IMR-90 (cell line): ENCODE data around the gene ABCB4. TPM values are rescaled to one million over a fixed set of nuclear protein-coding genes. Genes with fewer than 3 reads are reported as not detected.

Experiments
- ATAC-seq: fragments of 200-7000 bp; cut with Tn5 transposase; 2 replicates; pipeline ENCODE4 v1.9.1; 2020; ENCODE audit warnings: low read depth, mild to moderate bottlenecking, moderate library complexity
- BruUV-seq: library from RNA; stranded (reverse); fragments of 400-500 nt; replicated peaks from 2 replicates; lab custom pipeline; 2021; lab: Mats Ljungman, UMichigan
- CTCF ChIA-PET: fragments of 300-600 bp; formaldehyde crosslinking; extraction: SDS; loops from one replicate; lab custom pipeline; 2021; ENCODE audit warnings: antibody characterized with exemption; lab: Yijun Ruan, JAX
- POLR2A ChIA-PET: fragments of 300-600 bp; sonication (Branson Sonifier 250); formaldehyde crosslinking; loops from one replicate; lab custom pipeline; 2022; ENCODE audit warnings: antibody characterized with exemption; ENCODE audit not compliant: unreplicated experiment; lab: Charles Lee
- DNase-seq: peaks from one replicate; pipeline ENCODE4 v3.0.0; 2013
- H2AFZ ChIP-seq: replicated peaks from 2 replicates; pipeline ENCODE3; 2013; ENCODE audit warnings: low read length, mild to moderate bottlenecking; ENCODE audit not compliant: poor library complexity
- H2AK5ac ChIP-seq: 2 replicates; pipeline ENCODE4 v1.6.1; 2013; ENCODE audit warnings: low read depth, low read length, inconsistent platforms
- H2AK9ac ChIP-seq: replicated peaks from 2 replicates; pipeline ENCODE3; 2013; ENCODE audit warnings: mild to moderate bottlenecking, low read depth, low read length, moderate library complexity; ENCODE audit not compliant: poor library complexity
- H2BK120ac ChIP-seq: 2 replicates; pipeline ENCODE4 v1.6.1; 2013; ENCODE audit warnings: low read depth, low read length, inconsistent platforms
- H2BK15ac ChIP-seq: 3 replicates; pipeline ENCODE4 v1.6.1; 2013; ENCODE audit warnings: low read depth, low read length, inconsistent platforms
- H2BK20ac ChIP-seq: 2 replicates; pipeline ENCODE4 v1.6.1; 2013; ENCODE audit warnings: low read depth, mild to moderate bottlenecking, inconsistent platforms, low read length, moderate library complexity
- H2BK5ac ChIP-seq: 2 replicates; pipeline ENCODE4 v1.6.1; 2013; ENCODE audit warnings: mild to moderate bottlenecking, low read depth, low read length, inconsistent platforms; ENCODE audit not compliant: poor library complexity, severe bottlenecking
- H3K14ac ChIP-seq: replicated peaks from 2 replicates; pipeline ENCODE4 v1.6.1; 2013; ENCODE audit warnings: low read depth, low read length, inconsistent platforms
- H3K18ac ChIP-seq: 2 replicates; pipeline ENCODE4 v1.6.1; 2013; ENCODE audit warnings: low read depth, low read length, control low read depth
- H3K23ac ChIP-seq: 2 replicates; pipeline ENCODE4 v1.6.1; 2013; ENCODE audit warnings: low read depth, low read length, inconsistent platforms
- H3K27ac ChIP-seq: 2 replicates; pipeline ENCODE4 v1.5.1; 2013; ENCODE audit warnings: mild to moderate bottlenecking, control low read depth, low read length; ENCODE audit not compliant: insufficient read depth
- H3K27me3 ChIP-seq: 2 replicates; pipeline ENCODE4 v1.6.1; 2013; ENCODE audit warnings: low read length; ENCODE audit not compliant: control insufficient read depth, insufficient read depth
- H3K36me3 ChIP-seq: 2 replicates; pipeline ENCODE4 v1.6.1; 2013; ENCODE audit warnings: low read length, mixed read lengths; ENCODE audit not compliant: control insufficient read depth, insufficient read depth
- H3K4ac ChIP-seq: 2 replicates; pipeline ENCODE4 v1.6.1; 2013; ENCODE audit warnings: low read depth, low read length, inconsistent platforms
- H3K4me1 ChIP-seq: 2 replicates; pipeline ENCODE4 v1.6.1; 2013; ENCODE audit warnings: low read length, mixed read lengths; ENCODE audit not compliant: control insufficient read depth, insufficient read depth
- H3K4me2 ChIP-seq: 2 replicates; pipeline ENCODE4 v1.6.1; 2013; ENCODE audit warnings: low read depth, mild to moderate bottlenecking, control low read depth, low read length, moderate library complexity
- H3K4me3 ChIP-seq: 2 replicates; pipeline ENCODE4 v1.5.1; 2013; ENCODE audit warnings: low read depth, mild to moderate bottlenecking, control low read depth, low read length, moderate library complexity; ENCODE audit not compliant: insufficient read depth
- H3K56ac ChIP-seq: 2 replicates; pipeline ENCODE4 v1.6.1; 2013; ENCODE audit warnings: low read length, inconsistent platforms; ENCODE audit not compliant: insufficient read depth; ENCODE audit errors: extremely low read depth
- H3K79me1 ChIP-seq, 2 experiments: 2 replicates each; pipeline ENCODE4 v1.6.1; 2013; ENCODE audit warnings: low read length in 2 of 2, inconsistent platforms in 1 of 2, low read depth in 1 of 2
- H3K9ac ChIP-seq: 2 replicates; pipeline ENCODE4 v1.6.1; 2013; ENCODE audit warnings: low read depth, low read length, control low read depth
- H3K9me1 ChIP-seq: 2 replicates; pipeline ENCODE4 v1.6.1; 2013; ENCODE audit warnings: low read length, inconsistent platforms; ENCODE audit not compliant: insufficient read depth
- H3K9me3 ChIP-seq: 2 replicates; pipeline ENCODE4 v1.6.1; 2013; ENCODE audit warnings: low read length; ENCODE audit not compliant: control insufficient read depth, insufficient read depth
- H4K20me1 ChIP-seq: 2 replicates; pipeline ENCODE4 v1.6.1; 2013; ENCODE audit warnings: low read length, inconsistent platforms; ENCODE audit not compliant: insufficient read depth
- H4K5ac ChIP-seq: 2 replicates; pipeline ENCODE4 v1.6.1; 2013; ENCODE audit warnings: mild to moderate bottlenecking, low read depth, low read length, control low read depth
- H4K8ac ChIP-seq, 2 experiments: 2 replicates each; pipeline ENCODE4 v1.6.1; 2013; ENCODE audit warnings: low read depth in 2 of 2, low read length in 2 of 2, control low read depth in 1 of 2, inconsistent platforms in 1 of 2
- H4K91ac ChIP-seq: 2 replicates; pipeline ENCODE4 v1.6.1; 2013; ENCODE audit warnings: low read depth, low read length, inconsistent platforms; ENCODE audit not compliant: insufficient read depth
- BHLHE40 ChIP-seq: fragments of 150-350 bp; IDR thresholded peaks from 2 replicates; pipeline ENCODE4 v1.6.1; 2016; ENCODE audit warnings: mild to moderate bottlenecking, low read depth, low read length
- CEBPB ChIP-seq: IDR thresholded peaks from 2 replicates; pipeline ENCODE4 v1.6.1; 2012; ENCODE audit warnings: low read depth, low read length, improper control_type of control experiment
- CHD1 ChIP-seq: IDR thresholded peaks from 2 replicates; pipeline ENCODE4 v1.6.1; 2012; ENCODE audit warnings: low read depth, low read length, improper control_type of control experiment
- FOS ChIP-seq: fragments of 150-350 bp; IDR thresholded peaks from 2 replicates; pipeline ENCODE4 v1.6.1; 2016; ENCODE audit warnings: low read depth, low read length
- MAFK ChIP-seq: IDR thresholded peaks from 2 replicates; pipeline ENCODE4 v1.6.1; 2012; ENCODE audit warnings: low read depth, low read length, improper control_type of control experiment
- MAZ ChIP-seq: IDR thresholded peaks from 2 replicates; pipeline ENCODE4 v1.6.1; 2012; ENCODE audit warnings: low read depth, mild to moderate bottlenecking, low read length, improper control_type of control experiment, moderate library complexity, borderline replicate concordance
- MXI1 ChIP-seq: IDR thresholded peaks from 2 replicates; pipeline ENCODE4 v1.6.1; 2012; ENCODE audit warnings: low read depth, mild to moderate bottlenecking, low read length, moderate library complexity, borderline replicate concordance
- NFE2L2 ChIP-seq: fragments of 150-350 bp; IDR thresholded peaks from 2 replicates; pipeline ENCODE4 v1.6.1; 2016; ENCODE audit warnings: low read depth, mild to moderate bottlenecking, low read length
- POLR2A ChIP-seq: IDR thresholded peaks from 2 replicates; pipeline ENCODE4 v1.6.1; 2012; ENCODE audit warnings: mild to moderate bottlenecking, low read depth, low read length
- RAD21 ChIP-seq: IDR thresholded peaks from 2 replicates; pipeline ENCODE4 v1.6.1; 2012; ENCODE audit warnings: low read length, improper control_type of control experiment
- RCOR1 ChIP-seq: IDR thresholded peaks from 2 replicates; pipeline ENCODE4 v1.6.1; 2012; ENCODE audit warnings: mild to moderate bottlenecking, low read length, improper control_type of control experiment; ENCODE audit not compliant: insufficient replicate concordance
- RFX5 ChIP-seq: IDR thresholded peaks from 2 replicates; pipeline ENCODE4 v1.8.0; 2012; ENCODE audit warnings: low read depth, mild to moderate bottlenecking, low read length, moderate library complexity
- SMC3 ChIP-seq: fragments of 150-350 bp; IDR thresholded peaks from 2 replicates; pipeline ENCODE4 v1.6.1; 2016; ENCODE audit warnings: low read depth, mild to moderate bottlenecking, antibody characterized with exemption, low read length, moderate library complexity
- USF2 ChIP-seq: fragments of 150-350 bp; IDR thresholded peaks from 2 replicates; pipeline ENCODE4 v1.6.1; 2017; ENCODE audit warnings: mild to moderate bottlenecking, antibody characterized with exemption, low read length, low read depth
- WGBS, 2 experiments: methylation state at CpG; one replicate each; pipeline versions ENCODE4 v1.1.5 to v1.1.7; 2013; ENCODE audit warnings: missing lambda C conversion rate in 2 of 2; ENCODE audit not compliant: insufficient read length in 1 of 2; ENCODE audit errors: extremely low coverage in 2 of 2; 5-methylcytosine and 5-hydroxymethylcytosine counted together
- dilution Hi-C: fragments of 300-500 bp; cut with HindIII; formaldehyde crosslinking; loops from one replicate; pipeline ENCODE4 v1.14.3; 2018; ENCODE audit warnings: low sequenced_read_pairs; ENCODE audit not compliant: unreplicated experiment
- in situ Hi-C: fragments of 300-500 bp; cut with MboI; formaldehyde crosslinking; loops from 3 replicates; pipeline ENCODE4 v1.14.3; 2019; ENCODE audit warnings: low sequenced_read_pairs, inconsistent platforms, mixed read lengths
- intact Hi-C: fragments of 100-400 bp; cut with micrococcal nuclease; formaldehyde crosslinking; loops from 2 replicates; pipeline ENCODE4 v1.10.0; 2022
- polyA plus RNA-seq, 3 experiments: library from polyadenylated mRNA; depleted of rRNA; stranded (reverse); fragments of >200 nt; gene quantifications; 2 replicates each; pipeline ENCODE4 v1.2.3, GENCODE V29; 2012; ENCODE audit warnings: low replicate concordance in 1 of 3
- total RNA-seq: library from RNA; depleted of rRNA; stranded (reverse); fragments of >200 nt; gene quantifications from 2 replicates; pipeline ENCODE4 v1.2.3, GENCODE V29; 2012
- TF ChIP-seq, protein P1 (sequence below): fragments of 150-350 bp; IDR thresholded peaks from 2 replicates; pipeline ENCODE4 v1.6.1; 2016; ENCODE audit warnings: low read depth, mild to moderate bottlenecking, low read length, moderate library complexity, borderline replicate concordance
- TF ChIP-seq, protein P2 (sequence below): conservative IDR thresholded peaks from 2 replicates; pipeline ENCODE4 v1.5.1; 2012; ENCODE audit warnings: mild to moderate bottlenecking, low read depth, low read length, improper control_type of control experiment

The ABCB4 gene
- total and polyA plus RNA-seq, 2 of the 4 experiments (the other 2 are of a cell fraction), result not detected

DNA sequence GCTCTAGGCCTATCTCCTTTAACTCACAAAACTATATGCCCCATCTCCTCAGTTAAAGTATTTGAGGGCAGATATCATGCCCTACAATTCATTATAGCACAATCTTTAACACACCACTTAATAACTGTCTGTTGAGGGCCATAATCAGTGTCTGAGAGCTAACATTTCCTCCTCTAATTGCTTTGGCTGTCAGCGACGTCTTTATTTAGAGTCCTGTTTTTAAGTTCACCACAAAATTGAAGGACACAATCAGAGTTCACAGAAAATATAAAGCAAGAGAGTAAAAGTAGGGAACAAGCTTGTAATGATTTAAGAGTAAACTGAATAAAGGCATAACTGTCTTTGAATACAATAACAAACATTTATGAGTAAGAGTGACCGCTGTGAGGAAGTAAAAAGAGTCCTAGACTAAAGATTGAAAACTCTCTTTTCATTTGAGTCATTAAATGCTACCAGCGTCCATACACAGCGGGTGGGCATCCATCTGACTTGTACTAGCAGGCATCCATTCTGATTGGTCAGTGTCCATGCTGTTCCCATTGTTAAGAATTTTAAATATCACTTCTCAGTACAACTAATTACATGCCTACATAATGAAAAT lies 38.4 kb upstream of the ABCB4 start:
- H3K36me3 ChIP-seq, result no peaks in the 10 kb centered on the region
- no peak overlapping the region for H4K8ac ChIP-seq
- no peak overlapping the region for H2BK120ac ChIP-seq
- ChIA-PET CTCF (no interaction called here), POLR2A (no interaction called here)
- no peak overlapping the region for H3K27ac ChIP-seq
- 70% methylated on average over 2 of the region's 5 CpGs; no CpG with 5 or more reads in 1 of the 2 experiments for WGBS, 2 experiments
- H3K4me2 ChIP-seq, result no peak overlapping the region
- no peak overlapping the region for H3K9ac ChIP-seq
- H3K4me3 ChIP-seq, result no peak overlapping the region
- H2BK20ac ChIP-seq, result no peak overlapping the region
- H3K79me1 ChIP-seq, result no peaks in the 10 kb centered on the region
- no peak overlapping the region for H2BK5ac ChIP-seq
- DNase-seq (no peak), ATAC-seq (no peak)
- H4K91ac ChIP-seq, result no peak overlapping the region
- H3K18ac ChIP-seq, result no peak overlapping the region
- H3K4me1 ChIP-seq, result no peaks in the 10 kb centered on the region
- H4K20me1 ChIP-seq, result no peaks in the 10 kb centered on the region
- no TSS peak for BruUV-seq
- dilution Hi-C loops (no loop called here), intact Hi-C loops (no loop called here), in situ Hi-C loops (no loop called here)
- no peaks in the 10 kb centered on the region for H3K27me3 ChIP-seq
- no peak overlapping the region for H2AK5ac ChIP-seq
- no peaks in the 10 kb centered on the region for H3K9me1 ChIP-seq
- H4K5ac ChIP-seq, result no peak overlapping the region
- H3K9me3 ChIP-seq, result no peaks in the 10 kb centered on the region
- no peak overlapping the region for H2AK9ac ChIP-seq
- no peak overlapping the region for H3K23ac ChIP-seq
- H2BK15ac ChIP-seq, result no peak overlapping the region
- H3K4ac ChIP-seq, result no peak overlapping the region
- no peak overlapping the region for H2AFZ ChIP-seq
- TF ChIP-seq CHD1 (no peak), FOS (no peak), POLR2A (no peak), RAD21 (no peak), USF2 (no peak), MAFK (no peak), RCOR1 (no peak), MAZ (no peak), MXI1 (no peak), CEBPB (no peak), SMC3 (no peak), NFE2L2 (no peak), BHLHE40 (no peak), RFX5 (no peak)
- TF ChIP-seq, protein P1, sequence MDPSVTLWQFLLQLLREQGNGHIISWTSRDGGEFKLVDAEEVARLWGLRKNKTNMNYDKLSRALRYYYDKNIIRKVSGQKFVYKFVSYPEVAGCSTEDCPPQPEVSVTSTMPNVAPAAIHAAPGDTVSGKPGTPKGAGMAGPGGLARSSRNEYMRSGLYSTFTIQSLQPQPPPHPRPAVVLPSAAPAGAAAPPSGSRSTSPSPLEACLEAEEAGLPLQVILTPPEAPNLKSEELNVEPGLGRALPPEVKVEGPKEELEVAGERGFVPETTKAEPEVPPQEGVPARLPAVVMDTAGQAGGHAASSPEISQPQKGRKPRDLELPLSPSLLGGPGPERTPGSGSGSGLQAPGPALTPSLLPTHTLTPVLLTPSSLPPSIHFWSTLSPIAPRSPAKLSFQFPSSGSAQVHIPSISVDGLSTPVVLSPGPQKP, result no peak
- TF ChIP-seq, protein P2, sequence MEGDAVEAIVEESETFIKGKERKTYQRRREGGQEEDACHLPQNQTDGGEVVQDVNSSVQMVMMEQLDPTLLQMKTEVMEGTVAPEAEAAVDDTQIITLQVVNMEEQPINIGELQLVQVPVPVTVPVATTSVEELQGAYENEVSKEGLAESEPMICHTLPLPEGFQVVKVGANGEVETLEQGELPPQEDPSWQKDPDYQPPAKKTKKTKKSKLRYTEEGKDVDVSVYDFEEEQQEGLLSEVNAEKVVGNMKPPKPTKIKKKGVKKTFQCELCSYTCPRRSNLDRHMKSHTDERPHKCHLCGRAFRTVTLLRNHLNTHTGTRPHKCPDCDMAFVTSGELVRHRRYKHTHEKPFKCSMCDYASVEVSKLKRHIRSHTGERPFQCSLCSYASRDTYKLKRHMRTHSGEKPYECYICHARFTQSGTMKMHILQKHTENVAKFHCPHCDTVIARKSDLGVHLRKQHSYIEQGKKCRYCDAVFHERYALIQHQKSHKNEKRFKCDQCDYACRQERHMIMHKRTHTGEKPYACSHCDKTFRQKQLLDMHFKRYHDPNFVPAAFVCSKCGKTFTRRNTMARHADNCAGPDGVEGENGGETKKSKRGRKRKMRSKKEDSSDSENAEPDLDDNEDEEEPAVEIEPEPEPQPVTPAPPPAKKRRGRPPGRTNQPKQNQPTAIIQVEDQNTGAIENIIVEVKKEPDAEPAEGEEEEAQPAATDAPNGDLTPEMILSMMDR, result no peak
- H3K56ac ChIP-seq, result no peak overlapping the region
- H3K14ac ChIP-seq, result no peak overlapping the region
